SK-N-SH (cell line): ENCODE measurements around the gene METTL25B. TPM values are rescaled to one million over a fixed set of nuclear protein-coding genes. Genes with fewer than 3 reads are reported as not detected.

Source experiments
- CTCF ChIA-PET: fragments of 300-600, 350-600 bp; formaldehyde crosslinking; extraction: SDS; loops from one replicate; lab custom pipeline; 2021; lab: Yijun Ruan, JAX
- POLR2A ChIA-PET: fragments of 350-600 bp; sonication (Branson Sonifier 250); formaldehyde crosslinking; extraction: SDS; loops from one replicate; lab custom pipeline; 2020; ENCODE audit warnings: antibody characterized with exemption, inconsistent platforms; lab: Yijun Ruan, JAX
- DNase-seq: peaks from one replicate; pipeline ENCODE4 v3.0.0; 2012
- H2AFZ ChIP-seq: fragments of 200-600 bp; sonication (generic); 2 replicates; pipeline ENCODE4 v1.8.1; 2016; ENCODE audit warnings: antibody characterized with exemption, mild to moderate bottlenecking, low read depth
- H3F3A ChIP-seq: fragments of 200-600 bp; sonication (generic); replicated peaks from 2 replicates; pipeline ENCODE3; 2016; ENCODE audit warnings: antibody characterized with exemption, mild to moderate bottlenecking; ENCODE audit not compliant: insufficient read depth
- H3K27ac ChIP-seq, 2 experiments: fragments of 200-500 bp in 1 of 2; fragments of 200-600 bp in 1 of 2; sonication (Bioruptor generic) in 1 of 2; sonication (generic), shearing (Covaris generic) in 1 of 2; 2 replicates each; pipeline versions ENCODE4 v1.5.1 to v1.6.1; 2014 to 2016; ENCODE audit warnings: low read depth in 2 of 2, inconsistent platforms in 1 of 2, low read length in 1 of 2, mild to moderate bottlenecking in 1 of 2, mixed read lengths in 1 of 2
- H3K27me3 ChIP-seq: fragments of 200-600 bp; sonication (generic), shearing (Covaris generic); 2 replicates; pipeline ENCODE4 v1.6.1; 2016; ENCODE audit warnings: mixed run types; ENCODE audit not compliant: insufficient read depth
- H3K36me3 ChIP-seq, 2 experiments: fragments of 200-500 bp in 1 of 2; fragments of 200-600 bp in 1 of 2; sonication (Bioruptor generic) in 1 of 2; sonication (generic) in 1 of 2; replicated peaks in 1 of 2; 2 replicates each; pipeline versions ENCODE3 to v1.5.1; 2014 to 2016; ENCODE audit warnings: low read length in 1 of 2, mild to moderate bottlenecking in 1 of 2; ENCODE audit not compliant: insufficient read depth in 2 of 2, control insufficient read depth in 1 of 2
- H3K4me1 ChIP-seq, 2 experiments: fragments of 200-500 bp in 1 of 2; fragments of 200-600 bp in 1 of 2; sonication (Bioruptor generic) in 1 of 2; sonication (generic), shearing (Covaris generic) in 1 of 2; 2 replicates each; pipeline versions ENCODE4 v1.5.1 to v1.6.1; 2014 to 2016; ENCODE audit warnings: low read depth in 1 of 2, low read length in 1 of 2, mixed run types in 1 of 2; ENCODE audit not compliant: insufficient read depth in 2 of 2, control insufficient read depth in 1 of 2
- H3K4me2 ChIP-seq: fragments of 200-600 bp; sonication (generic), shearing (Covaris generic); 2 replicates; pipeline ENCODE4 v1.6.1; 2017; ENCODE audit warnings: mixed run types
- H3K4me3 ChIP-seq, 2 experiments: fragments of 200-500 bp in 1 of 2; fragments of 200-600 bp in 1 of 2; sonication (Bioruptor generic) in 1 of 2; sonication (generic), shearing (Covaris generic) in 1 of 2; 2 replicates each; pipeline versions ENCODE4 v1.5.1 to v1.8.1; 2014 to 2016; ENCODE audit warnings: low read depth in 2 of 2, inconsistent platforms in 1 of 2, low read length in 1 of 2, mild to moderate bottlenecking in 1 of 2, mixed read lengths in 1 of 2, moderate library complexity in 1 of 2
- H3K79me2 ChIP-seq: fragments of 200-600 bp; sonication (generic); 2 replicates; pipeline ENCODE4 v1.8.1; 2017; ENCODE audit warnings: mild to moderate bottlenecking; ENCODE audit not compliant: insufficient read depth
- H3K9ac ChIP-seq: fragments of 200-600 bp; sonication (generic); 2 replicates; pipeline ENCODE4 v1.6.1; 2017; ENCODE audit warnings: mixed run types
- H3K9me2 ChIP-seq: fragments of 200-600 bp; sonication (generic); 2 replicates; pipeline ENCODE4 v1.6.1; 2017; ENCODE audit warnings: mixed run types
- H3K9me3 ChIP-seq: fragments of 200-600 bp; sonication (generic); 2 replicates; pipeline ENCODE4 v1.6.1; 2017; ENCODE audit warnings: mixed run types, mild to moderate bottlenecking, moderate library complexity
- H4K20me1 ChIP-seq: fragments of 200-600 bp; sonication (generic); 2 replicates; pipeline ENCODE4 v1.6.1; 2017; ENCODE audit warnings: mild to moderate bottlenecking, mixed run types; ENCODE audit not compliant: insufficient read depth
- CHD2 ChIP-seq: fragments of 150-350 bp; IDR thresholded peaks from 2 replicates; pipeline ENCODE4 v1.6.1; 2018; ENCODE audit warnings: low read length; ENCODE audit not compliant: partially characterized antibody
- CTCF ChIP-seq: fragments of 200-600 bp; sonication (generic); IDR thresholded peaks from 2 replicates; pipeline ENCODE4 v1.6.1; 2017; ENCODE audit warnings: antibody characterized with exemption, mild to moderate bottlenecking, moderate library complexity
- ELF1 ChIP-seq: IDR thresholded peaks from 2 replicates; pipeline ENCODE4 v1.4.0; 2012
- EP300 ChIP-seq, 2 experiments: IDR thresholded peaks; 2 replicates each; pipeline versions ENCODE4 v1.4.0 to v1.6.1; 2012; ENCODE audit warnings: borderline replicate concordance in 1 of 2, low read depth in 1 of 2, low read length in 1 of 2
- EZH2phosphoT487 ChIP-seq: fragments of 200-600 bp; sonication (generic); IDR thresholded peaks from 2 replicates; pipeline ENCODE4 v1.6.1; 2017; ENCODE audit warnings: low read depth, mixed run types, mild to moderate bottlenecking, antibody characterized with exemption, moderate library complexity, borderline replicate concordance
- FOXJ3 ChIP-seq: sonication (generic); formaldehyde crosslinking; IDR thresholded peaks from 2 replicates; pipeline ENCODE4 v1.5.1; 2020; ENCODE audit warnings: mild to moderate bottlenecking, missing genetic modification reagents
- JUND ChIP-seq: IDR thresholded peaks from 2 replicates; pipeline ENCODE4 v1.4.0; 2012
- MEF2A ChIP-seq: IDR thresholded peaks from 2 replicates; pipeline ENCODE4 v1.4.0; 2012; ENCODE audit warnings: low read depth, borderline replicate concordance
- NFIC ChIP-seq: IDR thresholded peaks from 2 replicates; pipeline ENCODE4 v1.4.0; 2012; ENCODE audit warnings: borderline replicate concordance
- NRF1 ChIP-seq: IDR thresholded peaks from 2 replicates; pipeline ENCODE4 v1.6.1; 2012; ENCODE audit warnings: low read depth, mild to moderate bottlenecking, low read length
- PBX3 ChIP-seq: IDR thresholded peaks from 2 replicates; pipeline ENCODE4; 2012
- POLR2AphosphoS5 ChIP-seq: IDR thresholded peaks from 2 replicates; pipeline ENCODE4 v1.6.1; 2012; ENCODE audit warnings: low read depth, low read length
- RFX5 ChIP-seq: IDR thresholded peaks from 2 replicates; pipeline ENCODE4 v1.6.1; 2012; ENCODE audit warnings: mild to moderate bottlenecking, improper control_type of control experiment, low read length
- RXRA ChIP-seq: IDR thresholded peaks from 2 replicates; pipeline ENCODE4 v1.4.0; 2012; ENCODE audit warnings: low read depth, mild to moderate bottlenecking, borderline replicate concordance
- SIN3A ChIP-seq: IDR thresholded peaks from 2 replicates; pipeline ENCODE4 v1.6.1; 2012; ENCODE audit warnings: low read depth, mild to moderate bottlenecking, low read length, moderate library complexity, borderline replicate concordance
- SMC3 ChIP-seq: IDR thresholded peaks from 2 replicates; pipeline ENCODE4 v1.6.1; 2012; ENCODE audit warnings: low read depth, low read length, improper control_type of control experiment
- TAF1 ChIP-seq: IDR thresholded peaks from 2 replicates; pipeline ENCODE4 v1.6.1; 2012; ENCODE audit warnings: low read depth, mild to moderate bottlenecking, low read length, moderate library complexity, borderline replicate concordance
- TCF12 ChIP-seq: IDR thresholded peaks from 2 replicates; pipeline ENCODE4 v1.4.0; 2012
- TEAD4 ChIP-seq: IDR thresholded peaks from 2 replicates; pipeline ENCODE4 v1.4.0; 2012; ENCODE audit warnings: mild to moderate bottlenecking, borderline replicate concordance; ENCODE audit not compliant: insufficient read depth
- WGBS: methylation state at CpG from one replicate; pipeline ENCODE4 v1.1.6; 2017; ENCODE audit warnings: low lambda C conversion rate; 5-methylcytosine and 5-hydroxymethylcytosine counted together
- polyA plus RNA-seq, 3 experiments: library from polyadenylated mRNA; depleted of rRNA; stranded (reverse); fragments of >200 nt; gene quantifications; 2 replicates each; pipeline ENCODE4 v1.2.3, GENCODE V29; 2012
- TF ChIP-seq, protein P1 (sequence below): IDR thresholded peaks from 2 replicates; pipeline ENCODE4 v1.4.0; 2012; ENCODE audit warnings: low read depth
- TF ChIP-seq, protein P2 (sequence below): IDR thresholded peaks from 2 replicates; pipeline ENCODE4 v1.4.0; 2012; ENCODE audit warnings: low read depth, borderline replicate concordance

Gene METTL25B
- polyA plus RNA-seq, 1 of the 3 experiments (the other 2 are of a cell fraction) = 20.1 TPM

DNA sequence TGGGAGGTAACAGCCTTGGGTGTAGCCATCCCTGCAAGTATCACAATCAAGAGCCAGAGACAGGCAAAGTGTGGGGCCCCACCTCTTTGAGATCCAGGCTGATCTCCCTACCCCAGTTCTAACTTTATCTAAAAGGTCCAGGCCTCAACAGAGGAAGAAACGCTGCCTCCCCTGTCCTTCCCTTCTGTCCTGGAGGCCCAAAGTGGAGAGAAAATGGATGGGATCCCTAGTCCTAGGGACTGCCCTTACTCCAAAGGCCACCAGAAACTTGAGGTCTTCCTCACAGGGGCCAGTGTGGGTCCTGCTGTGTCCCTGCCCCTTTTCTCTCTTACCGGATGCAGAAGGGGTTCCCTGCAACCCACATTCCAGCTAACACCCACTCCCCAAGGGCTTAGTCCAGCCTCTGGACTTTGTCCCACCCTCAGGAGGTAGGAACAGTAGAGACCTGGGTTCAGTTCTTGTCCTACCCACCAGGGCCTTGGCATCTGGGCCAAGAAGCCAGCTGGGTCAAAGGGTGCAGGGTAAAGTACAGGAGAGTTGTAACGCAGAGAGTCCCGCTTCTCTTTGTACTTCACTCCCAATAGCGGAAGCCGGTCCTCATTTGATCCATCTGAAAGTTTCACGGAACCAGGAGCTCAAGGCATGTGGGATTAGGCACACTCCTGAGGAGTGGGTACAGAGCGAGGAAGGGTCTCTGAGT lies 21.3 kb downstream of the METTL25B start:
- H3K27me3 ChIP-seq = no peaks in the 10 kb centered on the region
- peaks cover 15 to 18% of the 10 kb centered on the region in 2 experiments for H3K36me3 ChIP-seq
- no peak overlapping the region for H2AFZ ChIP-seq
- H3K4me2 ChIP-seq = peak overlapping the region; percentile 88
- H3K9me2 ChIP-seq = no peaks in the 10 kb centered on the region
- no peaks in the 10 kb centered on the region for H4K20me1 ChIP-seq
- ChIA-PET POLR2A (no interaction called here), CTCF (interaction anchor here (0.5 to 3.9 kb wide), 6 partner anchors 23 to 126 kb away, joined by 3 to 30 read pairs (median 4); partner anchors contain the start of genes INSRR and METTL25B)
- peaks cover 36% of the 10 kb centered on the region for H3F3A ChIP-seq
- no peak for DNase-seq
- H3K4me3 ChIP-seq = peak overlapping the region; percentile 78 to 98
- peak overlapping the region; percentile 100 for H3K27ac ChIP-seq
- H3K9me3 ChIP-seq = no peaks in the 10 kb centered on the region
- H3K9ac ChIP-seq = peak overlapping the region; percentile 100
- no peak for TF ChIP-seq EP300 (IDR thresholded peaks at IDR 0.05; ENCODE audit: borderline replicate concordance in 1 of 2, low read depth in 1 of 2, low read length in 1 of 2)
- TF ChIP-seq TCF12 = no peak
- TF ChIP-seq SIN3A = no peak
- no peak for TF ChIP-seq CHD2
- TF ChIP-seq TEAD4 = no peak
- no peak for TF ChIP-seq EZH2phosphoT487
- no peak for TF ChIP-seq TAF1
- no peak for TF ChIP-seq RFX5
- TF ChIP-seq, protein P1, sequence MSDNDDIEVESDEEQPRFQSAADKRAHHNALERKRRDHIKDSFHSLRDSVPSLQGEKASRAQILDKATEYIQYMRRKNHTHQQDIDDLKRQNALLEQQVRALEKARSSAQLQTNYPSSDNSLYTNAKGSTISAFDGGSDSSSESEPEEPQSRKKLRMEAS = no peak
- no peak for TF ChIP-seq CTCF
- TF ChIP-seq SMC3 = no peak
- TF ChIP-seq NRF1 = no peak
- H3K79me2 ChIP-seq = peaks cover 86% of the 10 kb centered on the region
- 38% methylated on average over 7 of the region's 8 CpGs for WGBS
- H3K4me1 ChIP-seq = peaks cover 37 to 56% of the 10 kb centered on the region in 2 experiments

DNA sequence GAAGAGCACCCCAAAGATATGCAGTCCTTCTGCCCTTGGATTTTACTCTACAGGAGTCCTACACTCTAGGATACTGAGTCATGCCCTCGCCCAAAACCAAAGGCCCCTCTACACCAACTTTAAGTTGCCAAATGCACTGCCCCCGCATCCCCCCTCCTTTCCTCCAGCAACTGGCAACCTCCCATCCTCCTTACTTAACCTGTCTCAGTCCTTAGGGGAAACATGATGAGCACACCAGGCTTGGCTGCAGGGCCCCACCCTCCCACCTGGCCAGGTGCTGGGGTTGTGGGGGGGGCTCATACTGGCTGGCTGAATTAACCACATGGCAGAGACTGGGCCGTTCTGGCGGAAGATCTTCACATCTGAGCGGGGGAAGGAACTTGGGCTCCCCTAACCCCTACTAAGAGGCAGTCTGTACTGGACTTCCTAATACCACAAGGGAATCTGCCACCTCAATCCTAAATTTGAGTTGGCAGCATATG lies 22.0 kb downstream of the METTL25B start:
- H3K9me2 ChIP-seq = no peaks in the 10 kb centered on the region
- 4% methylated on average over 3 of the region's 5 CpGs for WGBS
- H2AFZ ChIP-seq = no peak overlapping the region
- peak overlapping the region; percentile 88 for H3K4me2 ChIP-seq
- no peaks in the 10 kb centered on the region for H3K9me3 ChIP-seq
- DNase-seq = no peak
- H3K9ac ChIP-seq = peak overlapping the region; percentile 100
- peak overlapping the region; percentile 78 to 98 for H3K4me3 ChIP-seq
- peaks cover 8 to 15% of the 10 kb centered on the region in 2 experiments for H3K36me3 ChIP-seq
- peaks cover 37 to 56% of the 10 kb centered on the region in 2 experiments for H3K4me1 ChIP-seq
- H4K20me1 ChIP-seq = no peaks in the 10 kb centered on the region
- no peaks in the 10 kb centered on the region for H3K27me3 ChIP-seq
- ChIA-PET POLR2A (interaction anchor here (0.6 to 2.3 kb wide), 4 partner anchors 9 to 24 kb away, joined by 3 to 17 read pairs (median 10); partner anchors contain the start of gene MRPL24), CTCF (interaction anchor here (0.6 to 3.9 kb wide), 6 partner anchors 24 to 109 kb away, joined by 3 to 30 read pairs (median 4); partner anchors contain the start of genes INSRR, METTL25B and NES)
- peaks cover 35% of the 10 kb centered on the region for H3F3A ChIP-seq
- peaks cover 80% of the 10 kb centered on the region for H3K79me2 ChIP-seq
- H3K27ac ChIP-seq = peak overlapping the region; percentile 100
- TF ChIP-seq RXRA (no peak), TEAD4 (no peak), JUND (no peak), SMC3 (no peak), ELF1 (no peak), CTCF (no peak), NFIC (no peak), EZH2phosphoT487 (no peak), MEF2A (no peak), FOXJ3 (CRISPR knock-in tag) (no peak), PBX3 (no peak), POLR2AphosphoS5 (no peak), CHD2 (no peak)
- TF ChIP-seq, protein P2, sequence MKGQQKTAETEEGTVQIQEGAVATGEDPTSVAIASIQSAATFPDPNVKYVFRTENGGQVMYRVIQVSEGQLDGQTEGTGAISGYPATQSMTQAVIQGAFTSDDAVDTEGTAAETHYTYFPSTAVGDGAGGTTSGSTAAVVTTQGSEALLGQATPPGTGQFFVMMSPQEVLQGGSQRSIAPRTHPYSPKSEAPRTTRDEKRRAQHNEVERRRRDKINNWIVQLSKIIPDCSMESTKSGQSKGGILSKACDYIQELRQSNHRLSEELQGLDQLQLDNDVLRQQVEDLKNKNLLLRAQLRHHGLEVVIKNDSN = no peak
